COLO668 (cell line): ENCODE results near the gene SUB1.

Experiments used
- DNase-seq: peaks from one replicate; lab custom pipeline; 2025; ENCODE audit not compliant: unreplicated experiment; lab: John Stamatoyannopoulos, UW

SUB1 gene

GRCh38 chr5:32642276-32643002 lies 57.1 kb downstream of the SUB1 start:
- no peak for DNase-seq

GRCh38 chr5:32645246-32645645 lies 59.9 kb downstream of the SUB1 start:
- no peak for DNase-seq

GRCh38 chr5:32646061-32646969 lies 61.0 kb downstream of the SUB1 start:
- DNase-seq, result no peak

GRCh38 chr5:32651088-32651487 lies 65.7 kb downstream of the SUB1 start:
- no peak for DNase-seq

- DNase-seq, result no peak
These were observed 66.3 kb downstream of the SUB1 start for GRCh38 chr5:32651638-32652037.
